HG03175 (cell line): ENCODE measurements around the gene CCNDBP1.
"Not testable (repeated sequence)": the region's sequence is repeated elsewhere in the genome, so short reads cannot be mapped to it uniquely, and the experiment has no call there.

ENCODE experiments used
- ATAC-seq: cut with Tn5 transposase; IDR thresholded peaks from one replicate; pipeline ENCODE4 v1.9.1; 2021; ENCODE audit warnings: mild to moderate bottlenecking, moderate library complexity; ENCODE audit not compliant: unreplicated experiment

CCNDBP1 gene

DNA sequence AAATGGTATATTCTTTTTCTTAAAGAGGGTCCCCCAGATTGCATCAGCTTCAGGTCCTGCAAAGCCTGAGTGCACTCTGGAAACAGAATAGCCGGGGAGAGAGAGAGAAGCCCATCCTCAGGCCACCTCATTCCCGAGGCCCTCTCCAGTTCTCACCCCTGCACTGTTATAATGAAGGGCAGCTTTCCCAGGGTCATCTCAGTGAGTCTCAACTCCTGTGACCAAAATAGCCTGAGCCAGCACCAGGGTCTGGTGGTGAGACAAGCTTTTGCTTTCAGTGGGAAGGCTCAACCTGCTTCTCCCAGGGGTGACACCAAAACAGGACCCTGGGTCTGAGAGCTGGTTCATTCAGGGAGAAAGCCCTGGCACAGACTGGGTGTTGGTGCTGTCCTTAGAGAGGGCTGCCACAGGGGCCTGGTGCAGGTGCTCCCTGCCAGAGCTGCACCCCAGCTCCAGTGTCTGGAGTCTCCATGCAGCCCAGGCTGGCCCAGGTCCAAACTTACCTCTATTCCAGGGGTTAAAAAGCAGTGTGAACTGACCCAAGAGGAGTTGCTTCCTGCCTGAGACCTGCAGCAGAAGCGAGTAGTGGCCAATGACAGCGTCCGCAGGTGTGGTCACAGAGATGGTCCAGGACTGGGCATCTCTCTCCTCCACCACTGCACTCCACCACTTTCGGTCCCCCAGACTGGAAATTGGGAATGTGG is 29.5 kb downstream of the CCNDBP1 start:
- no peak for ATAC-seq

DNA sequence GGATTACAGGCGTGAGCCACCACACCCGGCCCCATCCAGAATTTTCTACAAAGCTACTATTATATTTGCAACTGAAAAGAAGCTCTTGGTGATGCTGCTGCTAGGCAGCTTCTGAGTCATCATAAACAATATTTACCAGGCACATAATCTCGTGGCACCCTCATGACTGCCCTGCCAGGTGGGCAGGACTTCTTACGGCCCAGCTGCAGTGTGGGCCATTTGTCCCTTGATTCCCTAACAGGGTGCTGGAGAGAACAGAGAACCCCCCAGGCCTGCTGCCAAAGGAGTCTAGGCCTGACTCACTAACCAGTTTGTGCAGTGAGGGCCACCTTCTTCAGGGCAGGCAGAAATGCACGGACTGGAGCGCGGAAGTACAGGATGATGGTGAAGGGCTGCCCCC is 30.8 kb downstream of the CCNDBP1 start:
- no peak for ATAC-seq

DNA sequence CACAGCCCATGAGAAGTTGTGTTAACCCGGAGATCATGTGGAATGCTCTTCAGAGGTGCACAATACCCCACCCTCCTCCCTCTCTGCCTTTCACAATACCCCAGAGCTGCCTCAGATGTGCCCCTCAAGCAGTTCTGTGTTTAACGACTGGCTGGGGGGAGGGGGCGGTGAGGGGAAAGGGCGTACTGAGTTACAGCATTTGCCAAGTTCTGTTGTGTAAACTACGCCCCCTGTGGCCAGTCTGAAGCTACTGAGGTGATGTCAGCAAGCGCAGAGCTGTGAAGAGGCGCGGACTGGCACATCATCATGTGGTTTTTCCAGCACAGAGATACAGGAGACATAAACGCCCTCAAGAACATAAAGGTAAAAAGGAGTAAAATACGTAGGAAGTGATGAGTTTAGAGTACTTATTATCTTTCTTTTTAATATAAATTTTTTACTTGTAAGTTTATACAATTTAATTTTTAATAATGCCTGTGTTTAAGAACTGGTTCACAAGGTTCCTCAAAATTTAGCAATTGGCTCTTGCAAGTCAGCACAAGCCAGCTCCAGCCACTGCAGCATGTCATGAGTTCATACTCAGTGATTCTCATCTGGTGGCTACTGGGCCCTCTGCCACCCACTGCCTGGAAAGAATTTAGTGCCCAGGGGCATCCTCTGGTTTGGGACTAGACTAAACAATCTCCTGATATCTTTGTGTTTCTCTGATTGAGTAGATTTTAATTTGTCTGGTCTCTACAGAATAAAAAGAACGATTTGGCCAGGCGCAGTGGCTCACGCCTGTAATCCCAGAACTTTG is 33.9 kb downstream of the CCNDBP1 start:
- ATAC-seq, result no peak

DNA sequence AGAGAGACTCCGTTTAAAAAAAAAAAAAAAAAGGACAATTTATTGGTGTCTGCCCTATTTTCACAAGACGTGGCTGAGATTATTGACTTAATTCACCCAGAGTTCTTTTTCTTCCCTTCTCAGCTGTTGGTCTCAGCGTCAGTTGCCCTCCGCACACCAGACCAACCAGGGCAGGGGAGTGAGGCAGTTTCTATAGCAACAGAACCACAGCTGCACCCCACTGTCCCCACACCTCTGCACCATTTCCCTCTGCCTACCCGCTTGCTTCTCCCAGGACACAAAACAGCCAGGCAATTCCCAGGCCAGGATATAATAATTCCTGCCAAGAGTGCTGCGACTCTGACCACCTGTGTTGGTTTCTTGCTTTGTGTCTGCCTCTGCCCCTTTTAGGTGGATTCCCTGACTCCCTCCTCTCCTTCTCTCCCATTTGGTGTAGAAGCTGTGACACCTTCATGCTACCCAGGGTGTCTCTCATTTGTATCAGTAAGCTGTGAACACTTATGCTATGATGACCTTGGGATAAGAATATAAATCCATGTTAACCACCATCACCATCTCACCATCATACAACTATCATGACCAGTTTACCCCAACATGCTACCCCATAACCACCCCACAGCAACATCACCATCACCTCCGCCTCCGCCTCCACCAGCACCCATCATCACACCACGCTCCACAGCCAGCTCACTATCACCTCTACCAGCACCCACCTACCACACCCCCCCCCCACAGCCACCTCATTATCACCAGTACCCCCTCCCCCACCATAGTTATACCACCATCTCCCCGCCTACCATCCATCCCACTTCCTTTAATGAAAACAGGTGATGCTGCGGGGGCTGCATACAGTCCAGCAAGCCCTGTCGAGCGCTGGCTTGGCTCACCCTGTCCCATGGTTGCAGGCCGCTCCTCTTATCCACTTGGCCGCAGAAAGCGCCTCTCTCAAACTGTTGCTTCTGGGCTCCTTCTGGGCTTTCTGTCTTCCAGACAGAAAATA is 35.0 kb downstream of the CCNDBP1 start:
- no peak for ATAC-seq

DNA sequence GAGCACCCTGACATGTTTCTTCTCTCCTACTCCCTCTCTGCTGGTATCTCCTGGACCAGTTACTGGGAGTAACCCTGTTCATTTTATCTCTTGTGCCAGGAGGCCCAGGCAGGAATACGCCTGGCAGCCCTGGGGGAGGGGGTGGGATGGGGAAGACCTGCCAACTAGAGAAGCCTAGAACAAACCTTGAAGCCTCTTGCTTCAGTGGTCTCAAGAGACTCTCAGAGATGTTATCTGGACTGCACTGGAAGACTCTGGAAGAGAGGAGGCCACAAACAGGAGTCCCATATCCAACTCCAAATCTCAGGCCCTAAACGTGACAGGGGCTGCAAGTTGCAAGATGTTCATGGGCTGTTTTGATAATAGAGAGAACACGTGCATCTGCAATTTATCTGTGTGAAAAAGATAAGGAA is 35.8 kb downstream of the CCNDBP1 start, which contains the start of gene EPB42:
Gene EPB42, minus strand, starts transcription at position 28 of the 413 bp plus-strand sequence. CDS start 193 bp downstream, outside the sequence.
- ATAC-seq, result no peak

DNA sequence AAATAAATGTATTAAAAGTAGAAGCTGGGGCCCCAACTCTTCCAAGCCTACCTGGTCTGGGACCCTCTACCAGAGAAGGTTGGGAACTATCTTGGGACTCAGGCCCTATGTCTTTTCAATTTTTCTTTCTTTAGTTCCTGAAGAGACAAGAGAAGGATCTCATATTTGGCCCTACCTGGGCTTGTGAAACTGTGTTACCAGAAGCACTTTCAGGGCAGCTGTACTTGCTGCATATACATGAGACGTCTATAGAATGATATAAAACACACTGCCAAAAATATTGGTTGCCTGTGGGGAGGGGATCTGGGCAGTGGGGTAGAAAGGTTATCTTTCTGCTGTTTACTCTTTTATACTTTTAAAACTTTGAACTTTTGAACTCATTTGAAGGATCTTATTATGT is 36.2 kb downstream of the CCNDBP1 start:
- ATAC-seq, result no peak

DNA sequence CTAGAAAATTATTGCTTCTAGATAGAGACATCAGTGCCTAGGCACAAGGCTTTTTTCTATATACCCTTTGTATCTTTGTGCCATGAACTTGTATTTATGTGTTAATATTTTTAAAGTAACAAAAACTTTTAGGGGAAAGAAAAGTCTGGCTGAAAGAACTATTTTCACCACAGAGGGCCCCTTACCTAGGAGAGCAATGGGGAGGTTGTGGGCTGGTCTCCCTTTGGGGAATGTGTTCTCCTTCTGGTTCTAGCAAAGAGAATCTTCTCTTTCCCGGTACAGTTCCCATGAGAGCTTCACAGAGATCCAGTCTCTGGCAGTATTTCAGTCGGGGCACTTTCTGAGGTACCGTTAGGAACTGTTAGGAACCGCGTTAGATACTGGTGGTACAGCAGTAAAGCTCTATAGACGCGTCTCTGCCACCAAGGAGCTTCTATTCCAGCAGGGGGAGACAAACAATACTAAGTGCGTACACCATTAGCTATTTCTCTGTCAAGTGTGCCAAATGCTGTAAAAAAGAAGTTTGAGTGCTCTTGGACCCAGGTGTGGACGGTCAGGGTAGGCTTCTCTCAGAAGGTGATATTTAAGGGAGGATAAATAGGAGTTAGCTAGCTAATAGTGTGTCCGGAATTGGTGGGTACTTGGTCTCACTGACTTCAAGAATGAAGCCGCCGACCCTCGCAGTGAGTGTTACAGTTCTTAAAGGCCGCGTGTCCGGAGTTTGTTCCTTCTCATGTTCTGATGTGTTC is 40.2 kb downstream of the CCNDBP1 start:
- ATAC-seq, result no peak

DNA sequence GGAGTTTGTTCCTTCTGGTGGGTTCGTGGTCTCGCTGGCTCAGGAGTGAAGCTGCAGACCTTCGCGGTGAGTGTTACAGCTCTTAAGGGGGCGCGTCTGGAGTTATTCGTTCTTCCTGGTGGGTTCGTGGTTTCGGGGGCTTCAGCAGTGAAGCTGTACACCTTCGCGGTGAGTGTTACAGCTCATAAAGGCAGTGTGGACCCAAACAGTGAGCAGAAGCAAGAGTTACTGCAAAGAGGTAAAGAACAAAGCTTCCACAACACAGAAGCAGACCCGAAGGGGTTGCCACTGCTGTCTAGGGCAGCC is 40.7 kb downstream of the CCNDBP1 start:
- not testable (repeated sequence) for ATAC-seq

DNA sequence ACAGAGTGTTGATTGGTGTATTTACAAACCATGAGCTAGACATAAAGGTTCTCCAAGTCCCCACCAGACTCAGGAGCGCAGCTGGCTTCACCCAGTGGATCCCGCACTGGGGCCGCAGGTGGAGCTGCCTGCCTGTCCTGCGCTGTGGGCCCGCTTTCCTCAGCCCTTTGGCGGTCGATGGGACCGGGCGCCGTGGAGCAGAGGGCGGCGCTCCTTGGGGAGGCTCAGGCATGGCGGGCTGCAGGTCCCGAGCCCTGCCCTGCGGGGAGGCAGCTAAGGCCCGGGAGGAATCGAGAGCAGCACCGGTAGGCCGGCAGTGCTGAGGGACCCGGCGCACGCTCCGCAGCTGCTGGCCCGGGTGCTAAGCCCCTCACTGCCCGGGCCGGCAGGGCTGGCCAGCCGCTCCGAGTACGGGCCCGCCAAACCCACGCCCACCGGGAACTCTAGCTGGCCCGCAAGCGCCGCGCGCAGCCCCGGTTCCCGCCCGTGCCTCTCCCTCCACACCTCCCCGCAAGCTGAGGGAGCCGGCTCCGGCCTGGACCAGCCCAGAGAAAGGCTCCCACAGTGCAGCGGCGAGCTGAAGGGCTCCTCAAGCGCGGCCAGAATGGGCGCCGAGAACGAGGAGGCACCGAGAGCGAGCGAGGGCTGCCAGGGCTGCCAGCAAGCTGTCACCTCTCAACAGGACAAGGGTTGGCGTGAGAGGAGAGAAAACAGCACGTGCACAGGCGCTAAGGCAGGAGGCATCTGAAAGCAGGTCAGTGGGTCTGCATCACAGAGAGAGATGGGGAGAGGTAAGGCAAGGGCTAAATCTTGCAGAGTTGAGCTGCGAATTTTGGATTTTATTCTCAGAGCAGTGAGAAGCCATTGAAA is 41.5 kb downstream of the CCNDBP1 start:
- no peak for ATAC-seq

DNA sequence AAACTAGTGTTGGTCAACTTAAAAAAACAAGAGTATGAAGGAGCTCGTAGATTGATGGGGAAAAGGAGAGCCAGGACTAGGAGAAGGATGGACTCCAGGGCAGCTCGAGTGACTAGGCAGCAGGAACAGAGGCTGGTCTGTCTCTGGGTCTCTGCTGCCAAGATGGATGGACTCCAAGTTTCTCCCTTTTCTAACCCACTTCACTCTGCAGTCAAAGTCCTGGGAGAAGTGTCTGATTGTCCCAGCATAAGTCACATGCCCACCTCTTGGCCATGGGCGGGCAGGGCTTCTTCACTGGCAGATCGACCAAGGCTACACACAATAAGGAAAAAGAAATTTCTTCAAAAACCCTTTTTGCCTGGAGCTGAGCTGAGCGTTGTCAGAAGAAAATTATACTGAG is 44.8 kb downstream of the CCNDBP1 start:
- ATAC-seq, result no peak

DNA sequence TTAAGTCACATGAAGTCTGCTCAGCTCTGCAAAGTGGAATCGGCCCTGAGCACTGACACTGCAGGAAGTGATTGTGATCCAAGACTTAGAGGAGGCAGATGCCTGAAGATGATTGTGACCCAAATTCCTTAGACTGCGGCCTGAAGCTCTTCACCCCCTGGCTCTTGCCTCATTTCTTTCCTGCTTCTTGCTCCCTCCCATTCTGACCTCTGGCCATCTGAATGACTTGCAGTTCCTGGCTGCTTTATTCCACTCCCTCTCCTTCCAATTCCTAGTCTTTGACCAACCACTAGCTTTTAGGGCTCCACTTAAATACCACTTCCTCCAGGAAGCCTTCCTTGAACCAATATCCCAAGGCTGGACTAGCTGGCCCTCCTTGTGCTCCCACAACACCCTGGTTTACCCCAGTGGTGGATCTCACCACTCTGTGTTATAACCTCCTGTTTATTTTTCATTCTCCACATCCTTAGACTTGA is 45.5 kb downstream of the CCNDBP1 start:
- no peak for ATAC-seq

DNA sequence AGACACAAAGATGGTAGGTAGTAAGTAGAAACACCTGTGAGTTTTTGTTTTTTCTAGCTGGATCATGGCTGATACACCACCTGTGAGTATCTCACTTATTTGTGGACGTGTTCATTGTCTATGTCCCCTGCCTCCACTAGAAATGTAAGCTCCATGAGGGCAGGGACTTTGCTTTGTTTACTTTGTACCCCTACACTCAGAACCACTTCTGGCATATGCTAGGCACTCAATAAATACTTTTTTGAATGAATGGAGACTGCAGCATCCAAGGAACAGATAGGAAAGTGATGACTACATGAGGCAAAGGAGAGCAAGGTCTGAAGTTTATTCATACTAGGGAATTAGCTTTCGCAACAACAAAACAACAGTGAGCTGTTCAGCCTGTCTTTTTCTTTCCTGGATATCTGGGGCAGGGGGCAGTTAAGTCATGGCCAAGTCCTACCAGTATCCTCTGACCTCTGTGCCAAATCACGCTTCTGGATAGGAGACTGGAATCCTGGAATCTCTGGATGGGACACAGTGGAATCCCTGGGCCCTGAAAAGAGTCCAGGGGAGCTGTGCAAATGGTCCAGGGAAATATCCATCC is 47.2 kb downstream of the CCNDBP1 start:
- no peak for ATAC-seq

DNA sequence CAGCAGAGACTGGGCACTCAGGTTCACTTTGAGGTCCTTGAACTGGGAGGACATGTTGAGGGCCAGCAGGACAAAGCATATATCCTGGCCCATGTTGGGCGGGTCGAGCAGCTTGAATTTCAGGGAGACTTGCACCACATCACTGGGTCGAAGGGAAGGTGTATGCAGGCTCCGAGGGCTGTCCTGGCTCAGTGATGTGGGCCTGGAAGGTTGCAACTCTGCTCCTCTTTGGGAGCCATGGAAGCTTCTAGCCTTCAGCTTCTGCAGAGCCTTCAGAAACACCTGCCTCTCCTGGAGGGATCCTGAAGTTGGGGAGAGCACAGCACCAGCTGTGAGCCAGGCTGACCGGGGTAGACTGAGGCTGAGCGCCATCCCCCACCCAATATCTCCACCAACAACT is 50.3 kb downstream of the CCNDBP1 start:
- no peak for ATAC-seq

DNA sequence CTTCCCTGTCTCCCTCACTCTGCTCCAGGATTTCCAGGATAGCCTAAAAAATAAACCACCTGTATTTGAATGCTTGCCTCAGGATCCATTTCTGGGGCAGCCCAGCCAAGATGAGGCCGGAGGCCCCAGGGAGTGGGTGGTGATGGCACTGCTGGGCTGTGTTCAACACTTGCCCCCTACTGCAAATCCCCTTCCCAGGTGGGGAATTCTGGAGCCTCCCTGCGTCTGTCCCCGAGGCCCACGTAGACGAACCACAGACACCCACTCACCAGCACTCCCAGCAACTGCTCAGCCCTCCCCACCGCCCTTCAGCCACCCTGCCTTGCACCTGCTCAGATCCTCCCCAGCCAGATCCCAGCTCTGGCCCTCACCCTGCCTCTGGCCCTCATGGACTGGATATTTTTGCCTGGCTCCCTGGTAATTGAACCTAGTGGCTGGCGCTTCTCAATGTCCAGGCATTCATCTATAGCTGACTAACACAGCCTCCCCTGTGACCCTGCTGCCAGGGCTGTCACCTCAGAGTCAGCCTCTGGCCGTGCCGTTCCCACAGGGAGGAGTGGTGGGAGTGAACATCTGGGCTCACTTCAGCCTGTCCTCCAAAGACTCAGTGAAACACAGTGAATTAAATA is 52.8 kb downstream of the CCNDBP1 start:
- no peak for ATAC-seq

DNA sequence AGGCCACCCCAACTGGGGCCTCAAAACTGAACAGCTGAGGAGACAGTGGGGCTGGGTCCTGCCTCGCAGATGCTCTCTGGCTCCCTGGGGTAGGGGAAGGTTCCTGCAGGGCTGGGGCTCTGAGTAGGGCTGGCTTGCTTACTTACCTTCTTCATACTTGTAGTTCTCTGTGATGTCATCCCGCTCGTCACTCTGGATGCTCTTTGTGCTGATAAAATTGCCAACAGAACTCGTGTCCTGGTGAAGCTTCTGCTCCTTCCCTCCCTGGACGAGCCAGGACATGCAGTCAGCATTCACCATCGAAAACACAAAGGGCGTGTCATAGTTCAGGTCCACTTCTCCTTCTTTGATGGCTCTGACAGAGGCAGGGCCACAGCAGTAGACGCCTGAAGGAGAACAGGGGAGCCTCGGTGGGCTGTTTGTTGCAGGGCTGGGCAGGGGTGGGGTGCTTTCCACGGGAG is 53.5 kb downstream of the CCNDBP1 start:
- no peak for ATAC-seq

DNA sequence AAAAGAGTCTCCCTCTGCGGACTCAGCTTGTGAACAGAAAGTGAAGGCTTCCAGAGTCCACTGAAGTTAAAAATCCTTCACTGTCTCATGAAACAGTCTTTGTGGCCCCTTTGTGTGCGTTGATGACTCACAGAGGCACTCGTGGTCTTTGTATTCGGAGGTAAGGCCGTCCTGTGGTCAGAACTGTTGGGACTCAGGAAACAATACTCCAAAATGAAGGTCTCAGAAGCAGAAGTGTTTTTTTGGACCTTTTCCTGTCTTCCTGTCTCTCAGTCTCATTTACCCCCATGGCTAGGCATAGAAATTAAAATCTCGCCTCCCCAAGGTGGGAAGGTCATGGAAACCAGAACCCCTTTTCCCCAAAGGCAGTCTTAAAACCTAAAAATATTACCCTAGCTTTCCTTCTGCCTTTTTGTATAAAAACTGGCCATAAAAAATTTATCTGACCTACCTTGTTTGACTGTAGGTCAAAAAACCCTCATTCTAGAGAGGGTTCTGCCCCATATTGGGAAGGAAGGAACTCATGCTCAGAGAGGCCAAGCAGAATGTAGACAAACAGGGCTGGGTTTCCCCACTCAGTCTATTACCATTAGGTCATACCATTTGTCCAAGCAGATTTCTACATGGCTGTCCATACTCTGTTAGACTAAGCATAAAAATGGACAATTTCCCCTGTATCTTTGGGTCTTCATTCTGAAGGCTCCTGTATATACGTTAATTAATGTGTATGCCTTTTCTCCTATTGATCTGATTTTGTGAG is 54.7 kb downstream of the CCNDBP1 start:
- ATAC-seq, result no peak

DNA sequence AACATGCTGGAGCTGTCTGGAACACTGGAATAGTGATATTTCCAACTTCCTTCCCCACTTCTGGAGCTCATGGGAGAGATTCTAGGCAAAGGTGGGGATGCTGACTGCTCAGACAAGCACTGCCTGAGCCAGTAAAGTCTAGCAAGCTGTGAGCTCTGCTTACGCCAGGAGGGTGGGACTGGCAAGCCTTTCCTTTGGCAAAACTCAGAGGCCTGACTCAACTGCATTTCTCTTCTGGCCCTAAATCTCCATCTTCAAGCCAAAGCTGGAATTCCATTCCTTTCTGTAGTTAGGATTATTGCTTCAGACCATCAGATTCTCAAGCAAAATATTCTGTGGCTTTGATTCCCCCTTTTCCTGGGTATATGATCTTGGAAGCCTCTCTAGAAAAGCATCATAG is 55.9 kb downstream of the CCNDBP1 start:
- ATAC-seq, result no peak

DNA sequence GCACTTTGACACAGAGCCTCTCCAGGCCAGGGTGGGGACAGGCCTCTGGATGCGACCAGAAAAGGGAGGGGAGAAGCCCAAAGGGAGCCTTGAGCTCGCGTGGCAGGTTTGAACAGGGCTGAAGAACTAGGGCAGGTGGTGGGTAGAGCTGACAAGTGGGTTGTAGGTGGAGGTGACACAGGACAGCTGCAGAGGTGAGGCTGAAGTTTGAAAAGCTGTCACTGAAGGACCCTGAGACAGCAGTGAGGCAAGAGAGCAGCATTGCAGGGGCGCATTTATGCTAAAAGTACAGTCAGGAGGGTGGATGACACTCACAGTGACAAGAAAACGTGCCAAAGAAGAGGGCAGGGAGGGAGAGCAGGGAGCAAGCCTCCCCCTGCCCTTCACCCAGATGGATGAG is 57.4 kb downstream of the CCNDBP1 start:
- ATAC-seq, result no peak
